ENCODE measurements around the gene CSH2.
"Not testable (repeated sequence)": the region's sequence is repeated elsewhere in the genome, so short reads cannot be mapped to it uniquely, and the experiment has no call there.

The CSH2 gene

DNA sequence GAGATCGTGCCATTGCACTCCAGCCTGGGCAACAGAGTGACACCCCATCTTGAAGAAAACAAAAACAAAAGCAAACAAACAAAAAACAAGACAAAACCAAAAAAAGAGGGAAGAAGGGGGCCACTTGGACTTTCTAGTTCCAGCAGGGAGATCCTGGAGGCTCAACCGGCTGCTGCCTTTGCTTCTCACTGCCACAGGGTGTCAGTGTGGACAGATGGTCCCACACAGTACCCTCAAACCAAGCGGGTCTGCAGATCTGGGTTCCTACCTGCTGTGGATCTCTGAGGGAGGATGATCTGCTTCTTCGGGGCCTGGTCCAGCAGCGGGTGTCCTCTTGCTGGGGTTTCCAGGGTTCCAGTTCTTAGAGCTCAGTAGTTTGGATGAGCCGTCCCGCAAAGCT lies 6.9 kb downstream of the CSH2 start:
- not testable (repeated sequence) for FAIRE-seq; DNase-seq (ENCODE audit: low spot score)

DNA sequence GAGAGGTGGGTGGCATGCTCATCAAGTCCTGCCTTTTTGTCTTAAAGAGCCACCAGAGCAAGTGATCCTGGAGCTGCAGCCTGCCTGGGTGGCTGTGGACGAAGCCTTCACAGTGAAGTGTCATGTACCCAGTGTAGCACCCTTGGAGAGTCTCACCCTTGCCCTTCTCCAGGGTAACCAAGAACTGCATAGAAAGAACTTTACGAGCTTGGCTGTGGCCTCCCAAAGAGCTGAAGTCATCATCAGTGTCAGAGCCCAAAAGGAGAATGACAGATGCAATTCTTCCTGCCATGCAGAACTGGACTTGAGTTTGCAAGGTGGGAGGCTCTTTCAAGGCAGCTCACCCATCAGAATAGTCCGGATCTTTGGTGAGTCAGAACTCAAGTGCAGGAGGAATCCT lies 14.2 kb downstream of the CSH2 start:
- FAIRE-seq (no peak), DNase-seq (ENCODE audit: low spot score) (no peak)

GRCh38 chr17:63856425-63856824 lies 17.1 kb downstream of the CSH2 start:
- not testable (repeated sequence) for FAIRE-seq; DNase-seq (ENCODE audit: low spot score)

DNA sequence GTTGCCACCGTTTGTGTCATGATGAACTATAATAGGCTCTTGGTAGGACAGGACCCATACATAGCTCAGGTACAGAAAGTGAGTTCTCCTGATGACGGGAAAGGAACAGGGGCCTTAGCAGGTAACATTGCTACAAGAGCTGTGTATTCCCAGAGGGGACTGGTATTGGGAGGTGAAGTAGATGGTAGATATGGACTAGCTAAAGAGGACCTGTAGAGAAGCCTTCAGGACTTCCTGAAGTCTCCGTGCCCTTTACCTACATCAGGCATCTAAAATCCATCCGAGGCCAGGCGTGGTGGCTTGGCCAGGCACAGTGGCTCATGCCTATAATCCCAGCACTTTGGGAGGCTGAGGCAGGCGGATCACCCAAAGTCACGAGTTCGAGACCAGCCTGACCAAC lies 18.3 kb downstream of the CSH2 start:
- no peak for FAIRE-seq
- no peak for DNase-seq (ENCODE audit: low spot score)

- DNase-seq (ENCODE audit: low spot score) (no peak), FAIRE-seq (no peak)
Observed at GRCh38 chr17:63854709-63855108, 18.8 kb downstream of the CSH2 start.

GRCh38 chr17:63853260-63853659 lies 20.2 kb downstream of the CSH2 start:
- DNase-seq (ENCODE audit: low spot score) = no peak
- FAIRE-seq = no peak

- FAIRE-seq = no peak
Observed at GRCh38 chr17:63850401-63850800, 23.1 kb downstream of the CSH2 start.

DNA sequence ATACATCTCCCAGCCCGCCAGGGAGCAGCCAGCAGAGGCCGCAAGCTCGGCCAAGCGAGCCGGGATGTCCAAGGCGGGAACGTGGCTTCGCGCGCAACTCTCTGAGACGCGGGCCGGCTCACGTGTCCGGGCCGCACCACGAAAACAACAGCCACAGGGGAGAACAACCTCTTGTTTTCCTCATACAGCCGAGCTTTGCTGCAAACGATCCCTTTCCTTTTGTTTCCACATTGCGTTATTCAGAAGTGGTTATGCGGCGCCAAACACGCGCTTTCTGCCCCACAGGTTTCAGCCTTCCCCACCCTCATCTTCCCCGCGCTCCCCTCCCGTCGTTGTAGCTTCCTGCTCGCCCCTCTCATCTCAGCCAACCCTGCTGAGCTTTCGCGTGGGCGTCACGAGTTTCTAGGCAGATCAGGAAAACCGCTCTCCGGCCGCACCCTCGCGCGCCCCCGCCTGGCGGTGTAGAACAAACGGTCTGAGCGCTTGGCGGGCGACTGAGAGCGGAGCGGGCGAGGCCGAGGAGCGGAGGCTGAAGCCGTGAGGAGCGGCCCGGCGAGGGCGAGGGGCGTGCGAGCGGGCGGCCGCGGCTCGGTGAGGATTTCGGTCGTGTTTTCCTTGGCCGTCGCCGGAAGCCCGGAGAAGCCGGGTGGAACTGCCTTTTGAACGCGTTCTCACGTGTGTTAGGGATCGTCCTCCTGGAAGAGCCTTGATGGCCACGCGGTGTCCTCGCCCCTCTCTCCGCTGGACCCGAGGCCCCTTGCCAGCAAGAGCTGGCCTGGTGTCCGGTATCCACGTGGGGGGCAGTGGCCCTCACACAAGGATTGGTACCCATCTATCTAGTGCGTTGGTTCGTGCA lies 24.4 kb downstream of the CSH2 start:
- DNase-seq (ENCODE audit: low spot score) = peak; percentile 78
- FAIRE-seq = no peak

More at GRCh38 chr17:63850401-63850800, 23.1 kb downstream of the CSH2 start:
- DNase-seq (ENCODE audit: low spot score) = no peak

DNA sequence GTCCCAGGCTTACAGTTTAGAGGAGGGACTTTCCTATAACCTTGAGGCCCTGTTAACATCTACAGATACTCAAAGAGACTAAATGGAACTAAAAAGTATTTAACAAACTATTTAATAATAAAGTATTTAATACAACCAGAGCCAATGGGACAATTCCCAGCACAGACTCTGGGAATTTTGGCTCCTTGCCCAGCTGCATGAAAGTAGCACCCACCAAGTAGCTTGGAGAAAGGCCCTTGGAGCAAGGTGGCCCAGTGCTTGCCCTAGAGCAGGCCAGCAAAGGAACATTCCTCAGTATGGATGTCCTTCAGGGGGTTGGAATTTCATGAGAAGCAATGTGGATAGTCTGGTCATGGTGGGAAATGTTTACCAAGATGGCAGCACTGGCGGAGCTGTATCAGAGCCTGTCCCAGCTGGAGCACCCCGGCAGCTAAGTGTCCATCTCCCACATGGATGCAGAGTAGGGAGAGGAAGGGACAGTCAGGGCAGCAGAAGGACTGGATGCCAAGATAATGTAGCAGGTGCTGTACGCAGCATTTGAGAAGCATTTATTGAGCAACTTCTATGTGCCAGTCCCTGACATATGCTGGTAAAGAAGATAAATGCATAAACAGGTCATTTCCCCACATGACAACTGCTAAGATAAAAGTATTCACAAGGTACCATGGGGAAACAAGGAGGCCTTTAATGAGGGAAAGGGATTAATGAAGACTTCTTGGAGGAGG lies 25.8 kb downstream of the CSH2 start:
- FAIRE-seq = no peak
- DNase-seq (ENCODE audit: low spot score) = no peak

DNA sequence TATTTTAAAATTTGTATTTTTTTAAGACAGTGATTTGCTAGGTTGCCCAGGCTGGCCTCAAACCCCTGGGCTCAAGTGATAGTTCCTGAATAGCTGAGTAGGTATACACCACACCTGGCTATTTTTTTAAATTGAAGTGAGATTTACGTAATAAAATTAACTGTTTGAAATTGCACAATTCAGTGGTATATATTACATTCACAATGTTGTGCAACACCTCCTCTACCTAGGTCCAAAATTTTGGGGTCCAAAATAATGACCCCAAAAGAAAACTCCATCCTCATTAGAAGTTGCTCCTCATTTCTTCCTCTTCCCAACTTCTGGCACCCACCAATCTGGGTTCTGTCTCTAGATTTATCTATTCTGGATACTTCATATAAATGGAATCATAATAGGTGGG lies 28.0 kb downstream of the CSH2 start:
- DNase-seq (ENCODE audit: low spot score) (no peak), FAIRE-seq (no peak)

DNA sequence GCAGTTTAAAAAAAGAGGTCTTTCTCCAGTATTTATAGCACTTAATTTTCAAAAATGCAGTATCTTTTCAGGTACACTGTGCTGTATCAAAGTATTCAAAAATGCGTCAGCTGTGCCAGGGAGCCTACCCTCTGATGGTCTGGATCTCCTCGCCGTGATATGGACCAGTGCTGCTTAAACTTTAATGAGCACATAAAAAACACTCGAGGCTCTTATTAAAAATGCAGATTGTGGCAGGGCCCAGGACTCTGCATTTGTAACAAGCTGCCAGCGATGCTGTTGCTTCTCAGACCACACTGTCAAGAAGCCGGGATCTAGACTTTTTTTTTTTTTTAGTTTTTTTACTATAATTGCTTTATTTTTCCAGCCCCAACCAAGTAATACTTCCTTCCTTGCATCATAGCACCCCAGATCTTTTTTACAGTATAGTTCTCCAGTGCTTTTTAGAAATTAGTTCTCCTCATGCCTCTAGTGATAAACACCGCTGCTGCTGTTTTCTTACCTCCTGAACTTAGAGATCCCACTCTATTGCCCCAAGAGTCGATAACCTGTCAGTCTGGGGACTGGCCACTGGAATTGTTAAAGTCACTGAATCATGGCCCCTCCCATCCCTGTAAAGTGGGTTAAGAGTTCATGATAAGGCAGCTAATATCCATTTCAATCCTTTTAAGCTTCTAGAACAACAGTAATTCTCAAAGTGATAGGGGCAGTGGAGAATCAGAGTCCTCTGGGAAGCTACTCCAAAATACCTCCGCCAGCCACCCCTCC lies 29.4 kb downstream of the CSH2 start:
- FAIRE-seq (no peak), DNase-seq (ENCODE audit: low spot score) (no peak)

GRCh38 chr17:63843387-63843888 lies 30.0 kb downstream of the CSH2 start:
- peak; percentile 47 for DNase-seq (ENCODE audit: low spot score)
- not testable (repeated sequence) for FAIRE-seq

- peak; percentile 86 for FAIRE-seq
- peak; percentile 100 for DNase-seq (ENCODE audit: low spot score)
Observed at GRCh38 chr17:63842540-63843386, 30.7 kb downstream of the CSH2 start, which contains the start of gene SMARCD2. Gene SMARCD2, minus strand, starts transcription at chr17:63842685. Its CDS starts 11 bp downstream, at chr17:63842674.

DNA sequence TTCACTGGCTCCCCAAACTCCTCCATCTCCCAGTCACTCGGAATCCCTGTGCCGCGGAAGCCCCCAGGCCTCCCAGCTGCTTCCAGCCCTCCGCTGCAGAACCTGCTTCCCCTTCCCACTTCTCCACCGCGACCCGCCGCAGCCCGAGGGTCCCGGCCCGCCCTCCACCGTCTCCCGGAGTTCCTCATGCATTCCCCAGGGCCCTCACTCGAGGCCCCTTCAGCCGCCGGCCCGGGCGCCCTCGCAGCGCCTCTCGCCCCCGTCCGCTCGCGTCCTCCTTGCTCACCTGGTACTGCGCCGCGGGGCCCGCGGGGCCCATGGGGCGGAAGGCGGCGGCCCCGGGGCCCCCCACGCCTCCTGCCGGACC lies 31.3 kb downstream of the CSH2 start:
- DNase-seq (ENCODE audit: low spot score) = no peak
- FAIRE-seq = no peak

DNA sequence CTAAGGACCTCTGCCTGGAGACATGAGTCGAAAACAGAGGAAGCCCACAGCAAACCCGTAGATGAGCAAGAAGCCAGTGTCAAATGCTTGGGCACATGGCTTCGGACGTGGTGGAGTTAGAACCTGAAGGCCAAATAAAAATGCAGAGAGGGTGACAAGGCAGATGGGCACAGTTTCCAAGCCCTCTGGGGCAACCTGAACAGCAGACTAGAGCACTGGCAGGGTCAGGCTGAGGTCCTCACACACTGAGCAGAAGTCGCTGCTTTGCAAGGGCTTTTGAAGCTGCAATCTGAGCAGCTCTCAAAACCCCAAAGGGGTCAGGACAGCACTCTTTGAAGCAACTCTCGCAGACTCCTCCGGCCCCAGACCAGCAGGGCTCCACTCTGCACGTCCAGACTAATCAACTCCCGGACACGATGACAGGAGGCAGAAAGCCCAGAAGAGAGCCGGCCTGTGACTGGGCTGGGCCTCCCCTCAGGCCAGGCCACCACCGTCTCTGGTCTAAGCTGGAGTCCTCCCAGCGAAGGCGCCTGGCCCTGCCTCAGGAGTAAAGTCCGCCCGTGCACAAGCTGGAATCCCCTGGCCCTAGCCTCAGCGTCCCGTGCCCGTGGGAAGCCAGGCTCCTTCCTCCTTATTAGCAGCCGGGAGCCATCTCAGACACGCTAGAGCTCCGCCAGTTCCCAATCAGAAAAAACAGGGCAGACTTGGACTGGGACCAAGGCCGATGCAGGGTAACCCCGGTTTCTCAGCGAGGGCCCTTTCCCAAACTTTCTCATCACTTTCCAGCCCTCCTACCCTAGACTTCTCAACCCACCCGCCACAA lies 31.9 kb downstream of the CSH2 start:
- FAIRE-seq = no peak

GRCh38 chr17:63840591-63841349 lies 32.7 kb downstream of the CSH2 start:
- DNase-seq (ENCODE audit: low spot score) = no peak

More for the DNA sequence above, 31.9 kb downstream of the CSH2 start:
- peak; percentile 26 for DNase-seq (ENCODE audit: low spot score)

DNA sequence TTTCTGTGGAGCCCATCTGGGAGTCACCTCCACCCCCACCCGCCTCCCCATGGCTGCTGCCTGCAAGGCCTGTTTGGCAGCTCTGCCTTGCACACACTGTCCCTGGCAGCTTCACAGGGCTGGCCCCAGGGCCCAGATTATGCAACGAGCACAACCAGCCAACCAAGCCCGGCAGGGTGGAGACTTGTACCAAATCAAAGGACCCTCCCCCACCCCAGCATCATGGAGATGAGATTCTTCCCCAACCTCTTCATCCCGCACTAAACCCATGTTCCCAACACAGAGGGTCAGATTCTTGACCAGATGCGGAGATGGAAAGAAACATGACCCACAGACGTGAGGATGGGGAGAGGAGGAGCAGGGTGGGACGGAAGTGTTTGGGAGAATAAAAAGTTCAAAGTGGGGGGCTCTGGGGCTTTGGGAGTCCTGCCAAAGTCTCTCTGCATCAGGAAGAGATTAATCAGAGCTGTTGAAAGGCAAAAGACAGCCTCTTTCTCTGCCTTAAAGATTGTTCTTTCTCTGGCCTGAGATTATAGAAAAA lies 34.8 kb downstream of the CSH2 start:
- no peak for DNase-seq (ENCODE audit: low spot score)
- no peak for FAIRE-seq

More at GRCh38 chr17:63840591-63841349, 32.7 kb downstream of the CSH2 start:
- FAIRE-seq = no peak

GRCh38 chr17:63837962-63838600 lies 35.4 kb downstream of the CSH2 start:
- FAIRE-seq (no peak), DNase-seq (ENCODE audit: low spot score) (no peak)

Data from urothelium cell line (cell line).